ENCODE data around the gene KRTAP3-3. TPM values are rescaled to one million over a fixed set of nuclear protein-coding genes. Genes with fewer than 3 reads are reported as not detected.

KRTAP3-3 gene
- polyA plus RNA-seq, 4 donors: not detected

- DNase-seq: peak in 1 of 2 donors; percentile 1
- no peaks in the 10 kb centered on the region for H3K36me3 ChIP-seq (ENCODE audit: control insufficient read depth in 3 of 3, insufficient read depth in 2 of 3, low read depth in 1 of 3, low read length in 3 of 3)
- H3K4me3 ChIP-seq (ENCODE audit: low read depth in 1 of 3, low read length in 3 of 3): no peak overlapping the region
- 72 to 78% (median 75%) methylated on average over 6 of the region's 6 CpGs for WGBS, 3 donors
- H3K27ac ChIP-seq (ENCODE audit: low read depth in 1 of 3, low read length in 2 of 3): no peak overlapping the region
- H3K27me3 ChIP-seq (ENCODE audit: control insufficient read depth in 3 of 3, insufficient read depth in 3 of 3, low read length in 3 of 3): no peaks in the 10 kb centered on the region
- no peaks in the 10 kb centered on the region for H3K4me1 ChIP-seq (ENCODE audit: control insufficient read depth in 3 of 3, insufficient read depth in 2 of 3, low read depth in 1 of 3, low read length in 2 of 3)
- no peaks in the 10 kb centered on the region for H3K9me3 ChIP-seq (ENCODE audit: control insufficient read depth in 2 of 2, insufficient read depth in 1 of 2, low read depth in 1 of 2, low read length in 1 of 2)
- FAIRE-seq: no peak
Measured at GRCh38 chr17:41012326-41013120, 18.6 kb upstream of the KRTAP3-3 start.

- no peaks in the 10 kb centered on the region for H3K27me3 ChIP-seq (ENCODE audit: control insufficient read depth in 3 of 3, insufficient read depth in 3 of 3, low read length in 3 of 3)
- H3K4me3 ChIP-seq (ENCODE audit: low read depth in 1 of 3, low read length in 3 of 3): no peak overlapping the region
- no peak overlapping the region for H3K27ac ChIP-seq (ENCODE audit: low read depth in 1 of 3, low read length in 2 of 3)
- no peaks in the 10 kb centered on the region for H3K9me3 ChIP-seq (ENCODE audit: control insufficient read depth in 2 of 2, insufficient read depth in 1 of 2, low read depth in 1 of 2, low read length in 1 of 2)
- no peaks in the 10 kb centered on the region for H3K36me3 ChIP-seq (ENCODE audit: control insufficient read depth in 3 of 3, insufficient read depth in 2 of 3, low read depth in 1 of 3, low read length in 3 of 3)
- H3K4me1 ChIP-seq (ENCODE audit: control insufficient read depth in 3 of 3, insufficient read depth in 2 of 3, low read depth in 1 of 3, low read length in 2 of 3): no peaks in the 10 kb centered on the region
- FAIRE-seq (no peak), DNase-seq (no peak)
Measured at GRCh38 chr17:41010441-41010840, 16.5 kb upstream of the KRTAP3-3 start.

- Histone ChIP-seq H3K27ac (ENCODE audit: low read depth in 1 of 3, low read length in 2 of 3) (no peak overlapping the region), H3K36me3 (ENCODE audit: control insufficient read depth in 3 of 3, insufficient read depth in 2 of 3, low read depth in 1 of 3, low read length in 3 of 3) (no peaks in the 10 kb centered on the region), H3K4me1 (ENCODE audit: control insufficient read depth in 3 of 3, insufficient read depth in 2 of 3, low read depth in 1 of 3, low read length in 2 of 3) (no peaks in the 10 kb centered on the region), H3K27me3 (ENCODE audit: control insufficient read depth in 3 of 3, insufficient read depth in 3 of 3, low read length in 3 of 3) (no peaks in the 10 kb centered on the region), H3K9me3 (ENCODE audit: control insufficient read depth in 2 of 2, insufficient read depth in 1 of 2, low read depth in 1 of 2, low read length in 1 of 2) (no peaks in the 10 kb centered on the region), H3K4me3 (ENCODE audit: low read depth in 1 of 3, low read length in 3 of 3) (no peak overlapping the region)
- FAIRE-seq (no peak), DNase-seq (no peak)
- WGBS, 3 donors: 88 to 93% (median 92%) methylated on average over 1 of the region's 1 CpG
Measured at GRCh38 chr17:41009936-41010335, 16.0 kb upstream of the KRTAP3-3 start.

DNA sequence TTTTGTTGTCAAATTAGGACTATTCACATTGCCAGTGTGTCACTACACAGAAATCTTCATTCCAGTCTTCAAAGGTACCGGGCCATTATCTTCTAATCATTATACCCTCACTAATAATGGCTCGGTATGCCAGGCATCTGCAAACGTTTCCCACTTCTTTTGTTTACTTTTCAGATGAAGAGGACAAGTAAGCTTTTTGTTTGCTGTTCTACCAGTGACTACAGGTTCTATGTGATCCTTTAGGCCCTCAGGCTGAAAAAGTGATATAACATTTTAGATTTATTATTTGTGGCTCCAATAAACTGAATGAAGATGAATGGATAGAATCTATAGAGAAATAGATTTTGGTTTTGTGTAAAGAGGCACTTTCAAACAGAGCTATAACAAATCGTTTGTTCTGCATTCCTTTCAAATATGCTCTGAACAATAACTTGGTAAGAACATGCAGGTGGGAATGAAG is 15.4 kb upstream of the KRTAP3-3 start:
- no peak overlapping the region for H3K27ac ChIP-seq (ENCODE audit: low read depth in 1 of 3, low read length in 2 of 3)
- no peaks in the 10 kb centered on the region for H3K36me3 ChIP-seq (ENCODE audit: control insufficient read depth in 3 of 3, insufficient read depth in 2 of 3, low read depth in 1 of 3, low read length in 3 of 3)
- no peaks in the 10 kb centered on the region for H3K9me3 ChIP-seq (ENCODE audit: control insufficient read depth in 2 of 2, insufficient read depth in 1 of 2, low read depth in 1 of 2, low read length in 1 of 2)
- H3K27me3 ChIP-seq (ENCODE audit: control insufficient read depth in 3 of 3, insufficient read depth in 3 of 3, low read length in 3 of 3): no peaks in the 10 kb centered on the region
- DNase-seq: no peak
- no peak overlapping the region for H3K4me3 ChIP-seq (ENCODE audit: low read depth in 1 of 3, low read length in 3 of 3)
- no peaks in the 10 kb centered on the region for H3K4me1 ChIP-seq (ENCODE audit: control insufficient read depth in 3 of 3, insufficient read depth in 2 of 3, low read depth in 1 of 3, low read length in 2 of 3)
- 7 to 42% (median 15%) methylated on average over 4 of the region's 4 CpGs for WGBS, 3 donors
- no peak for FAIRE-seq

DNA sequence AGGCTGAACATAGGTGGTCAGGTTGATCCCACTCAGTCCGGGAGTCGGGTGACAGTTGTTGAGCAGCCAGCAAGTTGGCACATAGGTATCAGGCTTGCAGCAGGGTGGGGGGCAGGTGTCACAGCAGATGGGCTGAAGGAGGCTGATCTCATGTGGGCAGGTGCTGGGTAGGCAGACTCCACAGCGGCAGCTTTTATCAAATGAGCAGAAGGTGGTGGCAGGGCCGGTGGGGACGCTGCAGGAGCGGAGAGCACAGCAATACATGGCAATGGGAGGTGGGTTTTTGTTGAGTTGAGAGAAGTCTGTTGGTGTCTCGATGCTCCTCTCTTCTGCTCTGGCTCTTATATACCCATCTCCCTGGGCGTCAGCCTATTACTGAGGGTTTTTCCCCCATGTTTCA is 14.8 kb upstream of the KRTAP3-3 start, which contains the start of gene KRTAP3-1:
KRTAP3-1 (minus strand) TSS at position 318 of the 400 bp plus-strand sequence; CDS start at position 264, 54 bp downstream.
- DNase-seq: no peak
- Histone ChIP-seq H3K27me3 (ENCODE audit: control insufficient read depth in 3 of 3, insufficient read depth in 3 of 3, low read length in 3 of 3) (no peaks in the 10 kb centered on the region), H3K36me3 (ENCODE audit: control insufficient read depth in 3 of 3, insufficient read depth in 2 of 3, low read depth in 1 of 3, low read length in 3 of 3) (no peaks in the 10 kb centered on the region), H3K9me3 (ENCODE audit: control insufficient read depth in 2 of 2, insufficient read depth in 1 of 2, low read depth in 1 of 2, low read length in 1 of 2) (no peaks in the 10 kb centered on the region), H3K4me3 (ENCODE audit: low read depth in 1 of 3, low read length in 3 of 3) (no peak within 1 kb of the TSS), H3K4me1 (ENCODE audit: control insufficient read depth in 3 of 3, insufficient read depth in 2 of 3, low read depth in 1 of 3, low read length in 2 of 3) (no peaks in the 10 kb centered on the region), H3K27ac (ENCODE audit: low read depth in 1 of 3, low read length in 2 of 3) (no peak within 1 kb of the TSS)
- FAIRE-seq: no peak
- 21 to 79% (median 60%) methylated on average over 8 of the region's 8 CpGs for WGBS, 3 donors

DNA sequence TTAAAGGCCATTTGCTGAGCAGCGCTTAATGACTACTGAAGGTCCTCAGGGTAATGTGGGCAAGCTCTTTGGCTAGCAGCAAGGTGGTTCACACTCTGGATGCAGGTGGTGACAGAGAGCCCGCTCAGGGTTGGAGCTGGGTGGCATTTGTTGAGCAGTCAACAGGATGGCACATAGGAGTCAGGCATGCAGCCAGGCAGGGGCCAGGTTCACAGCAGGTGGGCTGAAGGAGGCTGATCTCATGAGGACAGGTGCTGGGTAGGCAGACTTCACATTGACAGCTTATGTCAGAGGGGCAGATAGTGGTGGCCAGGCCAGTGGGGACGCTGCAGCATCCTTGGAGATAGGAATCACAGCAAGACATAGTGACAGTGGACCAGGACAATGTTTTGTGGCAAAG is 10.4 kb upstream of the KRTAP3-3 start:
- H3K27ac ChIP-seq (ENCODE audit: low read depth in 1 of 3, low read length in 2 of 3): no peak overlapping the region
- peaks cover 0 to 3% (median 0%) of the 10 kb centered on the region in 3 donors for H3K27me3 ChIP-seq (ENCODE audit: control insufficient read depth in 3 of 3, insufficient read depth in 3 of 3, low read length in 3 of 3)
- WGBS, 3 donors: 82 to 96% (median 88%) methylated on average over 3 of the region's 3 CpGs
- no peaks in the 10 kb centered on the region for H3K36me3 ChIP-seq (ENCODE audit: control insufficient read depth in 3 of 3, insufficient read depth in 2 of 3, low read depth in 1 of 3, low read length in 3 of 3)
- no peak overlapping the region for H3K4me3 ChIP-seq (ENCODE audit: low read depth in 1 of 3, low read length in 3 of 3)
- no peaks in the 10 kb centered on the region for H3K9me3 ChIP-seq (ENCODE audit: control insufficient read depth in 2 of 2, insufficient read depth in 1 of 2, low read depth in 1 of 2, low read length in 1 of 2)
- no peaks in the 10 kb centered on the region for H3K4me1 ChIP-seq (ENCODE audit: control insufficient read depth in 3 of 3, insufficient read depth in 2 of 3, low read depth in 1 of 3, low read length in 2 of 3)
- FAIRE-seq: no peak
- no peak for DNase-seq

DNA sequence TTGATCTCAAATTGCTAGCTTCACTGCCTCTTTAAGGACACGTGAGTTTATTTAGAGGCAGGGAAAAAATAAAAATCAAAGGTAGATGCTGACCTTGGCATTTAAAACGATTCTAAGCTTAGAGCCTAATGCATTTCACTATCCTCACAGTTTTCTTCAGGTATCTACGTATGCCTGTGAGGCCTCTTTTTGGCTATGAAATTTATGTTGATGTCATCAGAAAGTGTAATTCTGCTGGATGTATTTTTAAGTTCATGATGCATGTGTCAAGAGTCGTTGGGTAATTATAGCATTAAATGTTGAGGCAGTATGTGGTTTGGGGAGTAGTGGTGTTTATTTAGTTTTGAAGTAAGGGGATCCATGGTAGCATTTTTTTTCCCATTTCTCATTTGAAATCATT is 10.0 kb upstream of the KRTAP3-3 start:
- no peak for DNase-seq
- Histone ChIP-seq H3K9me3 (ENCODE audit: control insufficient read depth in 2 of 2, insufficient read depth in 1 of 2, low read depth in 1 of 2, low read length in 1 of 2) (no peaks in the 10 kb centered on the region), H3K36me3 (ENCODE audit: control insufficient read depth in 3 of 3, insufficient read depth in 2 of 3, low read depth in 1 of 3, low read length in 3 of 3) (no peaks in the 10 kb centered on the region), H3K27ac (ENCODE audit: low read depth in 1 of 3, low read length in 2 of 3) (no peak overlapping the region), H3K27me3 (ENCODE audit: control insufficient read depth in 3 of 3, insufficient read depth in 3 of 3, low read length in 3 of 3) (peaks cover 0 to 4% (median 0%) of the 10 kb centered on the region in 3 donors), H3K4me3 (ENCODE audit: low read depth in 1 of 3, low read length in 3 of 3) (no peak overlapping the region), H3K4me1 (ENCODE audit: control insufficient read depth in 3 of 3, insufficient read depth in 2 of 3, low read depth in 1 of 3, low read length in 2 of 3) (no peaks in the 10 kb centered on the region)
- 63 to 77% (median 68%) methylated on average over 4 of the region's 4 CpGs for WGBS, 3 donors
- FAIRE-seq: no peak

- DNase-seq (no peak), FAIRE-seq (no peak)
- H3K36me3 ChIP-seq (ENCODE audit: control insufficient read depth in 3 of 3, insufficient read depth in 2 of 3, low read depth in 1 of 3, low read length in 3 of 3): no peaks in the 10 kb centered on the region
- H3K4me1 ChIP-seq (ENCODE audit: control insufficient read depth in 3 of 3, insufficient read depth in 2 of 3, low read depth in 1 of 3, low read length in 2 of 3): no peaks in the 10 kb centered on the region
- no peak overlapping the region for H3K4me3 ChIP-seq (ENCODE audit: low read depth in 1 of 3, low read length in 3 of 3)
- no peak overlapping the region for H3K27ac ChIP-seq (ENCODE audit: low read depth in 1 of 3, low read length in 2 of 3)
- H3K27me3 ChIP-seq (ENCODE audit: control insufficient read depth in 3 of 3, insufficient read depth in 3 of 3, low read length in 3 of 3): peaks cover 0 to 4% (median 0%) of the 10 kb centered on the region in 3 donors
- H3K9me3 ChIP-seq (ENCODE audit: control insufficient read depth in 2 of 2, insufficient read depth in 1 of 2, low read depth in 1 of 2, low read length in 1 of 2): no peaks in the 10 kb centered on the region
- WGBS, 3 donors: 21 to 50% (median 37%) methylated on average over 5 of the region's 5 CpGs
Measured at GRCh38 chr17:41002814-41003213, 8.8 kb upstream of the KRTAP3-3 start.

DNA sequence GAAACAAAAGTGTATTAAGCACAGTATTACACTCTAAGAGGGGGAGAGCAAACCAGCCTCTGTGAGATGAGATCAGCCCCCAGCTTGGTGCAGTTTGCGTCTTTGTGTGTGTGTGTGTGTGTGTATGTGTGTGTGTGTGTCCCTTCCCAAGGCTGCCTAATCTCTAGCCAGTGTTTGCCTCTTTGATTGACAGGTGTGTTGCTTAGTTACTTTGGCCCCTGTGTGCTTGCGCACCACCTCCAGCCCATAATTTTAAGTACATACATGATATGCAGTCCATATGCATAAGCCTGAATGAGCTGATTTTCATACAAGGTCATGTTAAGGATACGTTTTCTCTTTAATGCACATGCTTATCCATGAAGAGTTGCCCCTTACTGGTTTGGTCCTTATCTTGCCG is 7.8 kb upstream of the KRTAP3-3 start:
- Histone ChIP-seq H3K27ac (ENCODE audit: low read depth in 1 of 3, low read length in 2 of 3) (no peak overlapping the region), H3K4me3 (ENCODE audit: low read depth in 1 of 3, low read length in 3 of 3) (no peak overlapping the region), H3K9me3 (ENCODE audit: control insufficient read depth in 2 of 2, insufficient read depth in 1 of 2, low read depth in 1 of 2, low read length in 1 of 2) (no peaks in the 10 kb centered on the region), H3K36me3 (ENCODE audit: control insufficient read depth in 3 of 3, insufficient read depth in 2 of 3, low read depth in 1 of 3, low read length in 3 of 3) (no peaks in the 10 kb centered on the region), H3K4me1 (ENCODE audit: control insufficient read depth in 3 of 3, insufficient read depth in 2 of 3, low read depth in 1 of 3, low read length in 2 of 3) (no peaks in the 10 kb centered on the region), H3K27me3 (ENCODE audit: control insufficient read depth in 3 of 3, insufficient read depth in 3 of 3, low read length in 3 of 3) (peaks cover 0 to 7% (median 0%) of the 10 kb centered on the region in 3 donors)
- WGBS, 3 donors: 76 to 92% (median 82%) methylated on average over 4 of the region's 4 CpGs
- no peak for FAIRE-seq
- DNase-seq: no peak

All from small intestine (tissue), 7 donors.